Right atrium auricular region (tissue), 2 donors: ENCODE measurements around the gene GARIN5A. TPM values are rescaled to one million over a fixed set of nuclear protein-coding genes. Genes with fewer than 3 reads are reported as not detected.
A peak's percentile ranks its signal among the peaks of the same experiment; 100 is the strongest.

Source experiments
- DNase-seq: peaks from one replicate; pipeline ENCODE4 v3.0.0-alpha.2; 2019; ENCODE audit warnings: low spot score
- H3K27ac ChIP-seq, 2 donors: fragments of 200-600 bp; sonication (generic); 1 replicate in 1 of 2; 2 replicates in 1 of 2; pipeline ENCODE4 v1.5.1; 2016 to 2019
- H3K27me3 ChIP-seq, 2 donors: fragments of 200-600 bp; sonication (generic); one replicate each; pipeline versions ENCODE4 v1.5.1 to v1.6.0; 2017 to 2019
- H3K36me3 ChIP-seq: fragments of 200-600 bp; sonication (generic); one replicate; pipeline ENCODE4 v1.5.1; 2016
- H3K4me1 ChIP-seq, 2 donors: fragments of 200-600 bp; sonication (generic); one replicate each; pipeline versions ENCODE4 v1.5.1 to v1.6.0; 2017 to 2019
- H3K4me3 ChIP-seq, 2 donors: fragments of 200-600 bp; sonication (generic); 1 replicate in 1 of 2; 2 replicates in 1 of 2; pipeline ENCODE4 v1.5.1; 2017 to 2019; ENCODE audit warnings: mild to moderate bottlenecking in 1 of 2, moderate library complexity in 1 of 2
- H3K9me3 ChIP-seq, 2 donors: fragments of 200-600 bp; sonication (generic); one replicate each; pipeline ENCODE4 v1.5.1; 2019
- CTCF ChIP-seq, 2 donors: fragments of 200-600 bp; sonication (generic); IDR thresholded peaks; one replicate each; pipeline ENCODE4 v1.5.1; 2019; ENCODE audit warnings: antibody characterized with exemption in 2 of 2
- total RNA-seq, 2 donors: library from RNA; depleted of rRNA; stranded (reverse); fragments of >200 nt; gene quantifications; one replicate each; pipeline ENCODE4 v1.1.0, GENCODE V29; 2016

The GARIN5A gene
- total RNA-seq, 2 donors from 2014 or later, result 1.4 to 2.3 TPM

- Histone ChIP-seq H3K4me1 (no peaks in the 10 kb centered on the region), H3K27ac (peak overlapping the region; percentile 87 to 94), H3K9me3 (no peaks in the 10 kb centered on the region), H3K36me3 (no peaks in the 10 kb centered on the region), H3K4me3 (peak overlapping the region; percentile 53 to 60), H3K27me3 (no peaks in the 10 kb centered on the region)
- no peak for DNase-seq
- peak in 1 of 2 donors; percentile 67 for TF ChIP-seq CTCF (IDR thresholded peaks at IDR 0.05)
Observed at GRCh38 chr19:50498219-50499056, 21.8 kb upstream of the GARIN5A start.

- H3K36me3 ChIP-seq, result no peaks in the 10 kb centered on the region
- no peak for DNase-seq
- peak overlapping the region; percentile 53 to 60 for H3K4me3 ChIP-seq
- H3K27ac ChIP-seq, result peak overlapping the region; percentile 87 to 94
- peaks cover 0 to 3% of the 10 kb centered on the region in 2 donors for H3K4me1 ChIP-seq
- no peak for TF ChIP-seq CTCF (IDR thresholded peaks at IDR 0.05)
- H3K27me3 ChIP-seq, result no peaks in the 10 kb centered on the region
- H3K9me3 ChIP-seq, result no peaks in the 10 kb centered on the region
Observed at GRCh38 chr19:50497022-50497405, 20.4 kb upstream of the GARIN5A start.

- H3K27me3 ChIP-seq, result no peaks in the 10 kb centered on the region
- no peaks in the 10 kb centered on the region for H3K36me3 ChIP-seq
- H3K27ac ChIP-seq, result peak overlapping the region; percentile 87 to 94
- TF ChIP-seq CTCF (IDR thresholded peaks at IDR 0.05), result peak in 1 of 2 donors; percentile 17
- H3K9me3 ChIP-seq, result no peaks in the 10 kb centered on the region
- H3K4me1 ChIP-seq, result peaks cover 0 to 9% of the 10 kb centered on the region in 2 donors
- peak overlapping the region in 1 of 2 donors; percentile 53 for H3K4me3 ChIP-seq
- no peak for DNase-seq
Observed at GRCh38 chr19:50496189-50497021, 19.8 kb upstream of the GARIN5A start.

- no peak for TF ChIP-seq CTCF (IDR thresholded peaks at IDR 0.05)
- H3K9me3 ChIP-seq, result no peaks in the 10 kb centered on the region
- H3K36me3 ChIP-seq, result no peaks in the 10 kb centered on the region
- peaks cover 0 to 18% of the 10 kb centered on the region in 2 donors for H3K4me1 ChIP-seq
- H3K4me3 ChIP-seq, result no peak overlapping the region
- no peaks in the 10 kb centered on the region for H3K27me3 ChIP-seq
- DNase-seq, result no peak
- no peak overlapping the region for H3K27ac ChIP-seq
Observed at GRCh38 chr19:50495020-50495531, 18.4 kb upstream of the GARIN5A start.

- peaks cover 0 to 18% of the 10 kb centered on the region in 2 donors for H3K4me1 ChIP-seq
- no peak for DNase-seq
- no peaks in the 10 kb centered on the region for H3K36me3 ChIP-seq
- no peaks in the 10 kb centered on the region for H3K9me3 ChIP-seq
- no peaks in the 10 kb centered on the region for H3K27me3 ChIP-seq
- no peak overlapping the region for H3K4me3 ChIP-seq
- TF ChIP-seq CTCF (IDR thresholded peaks at IDR 0.05), result no peak
- no peak overlapping the region for H3K27ac ChIP-seq
Observed at GRCh38 chr19:50494186-50495019, 17.8 kb upstream of the GARIN5A start.
